Panc1 (cell line): ENCODE data around the gene ERMP1.
"Not testable (repeated sequence)": the region's sequence is repeated elsewhere in the genome, so short reads cannot be mapped to it uniquely, and the experiment has no call there.

ENCODE experiments used
- CTCF ChIP-seq: fragments of 450-650 bp; IDR thresholded peaks from 2 replicates; pipeline ENCODE4 v1.5.1; 2017; ENCODE audit warnings: mild to moderate bottlenecking
- POLR2AphosphoS5 ChIP-seq: IDR thresholded peaks from 2 replicates; pipeline ENCODE4 v1.6.1; 2012; ENCODE audit warnings: mild to moderate bottlenecking, low read depth, low read length, moderate library complexity
- REST ChIP-seq, 2 experiments: IDR thresholded peaks; 2 replicates each; pipeline ENCODE4 v1.6.1; 2011 to 2012; ENCODE audit warnings: low read depth in 2 of 2, control low read depth in 1 of 2, low read length in 1 of 2, mild to moderate bottlenecking in 1 of 2, moderate library complexity in 1 of 2; ENCODE audit not compliant: insufficient read depth in 1 of 2
- TCF7L2 ChIP-seq: IDR thresholded peaks from 2 replicates; pipeline ENCODE4 v1.6.1; 2011; ENCODE audit warnings: mild to moderate bottlenecking, low read depth, low read length, inconsistent platforms

- not testable (repeated sequence) for TF ChIP-seq CTCF; POLR2AphosphoS5; REST (IDR thresholded peaks at IDR 0.05; ENCODE audit: insufficient read depth in 1 of 2, low read depth in 2 of 2, low read length in 1 of 2); TCF7L2
These were observed 32.5 kb downstream of the ERMP1 start for GRCh38 chr9:5800378-5800777.
